Prostate gland (tissue), 2 donors: ENCODE measurements around the gene LAMA3. TPM values are rescaled to one million over a fixed set of nuclear protein-coding genes. Genes with fewer than 3 reads are reported as not detected.
"Not testable (repeated sequence)": the region's sequence is repeated elsewhere in the genome, so short reads cannot be mapped to it uniquely, and the experiment has no call there.

ENCODE experiments used
- DNase-seq: peaks from one replicate; pipeline ENCODE4 v3.0.0-alpha.2; 2019; ENCODE audit warnings: low spot score
- H3K27ac ChIP-seq, 2 donors: fragments of 200-600 bp; sonication (generic); 2 replicates each; pipeline ENCODE4 v1.5.1; 2017 to 2019
- H3K27me3 ChIP-seq: fragments of 200-600 bp; sonication (generic); replicated peaks from 2 replicates; pipeline ENCODE4 v1.5.1; 2019; ENCODE audit not compliant: insufficient read depth
- H3K36me3 ChIP-seq, 2 donors: fragments of 200-600 bp; sonication (generic); 1 replicate in 1 of 2; 2 replicates in 1 of 2; pipeline versions ENCODE4 v1.5.1 to v1.8.1; 2017 to 2019
- H3K4me1 ChIP-seq: fragments of 200-600 bp; sonication (generic); replicated peaks from 2 replicates; pipeline ENCODE4 v1.5.1; 2019
- H3K4me3 ChIP-seq, 2 donors: fragments of 200-600 bp; sonication (generic); 2 replicates each; pipeline ENCODE4 v1.5.1; 2017 to 2019
- H3K9me3 ChIP-seq: fragments of 200-600 bp; sonication (generic); 2 replicates; pipeline ENCODE4 v1.5.1; 2017
- CTCF ChIP-seq, 4 experiments: fragments of 200-600 bp in 2 of 4; fragments of 450-650 bp in 2 of 4; sonication (generic) in 2 of 4; IDR thresholded peaks; 1 replicate in 3 of 4; 2 replicates in 1 of 4; pipeline ENCODE4 v1.5.1; 2016 to 2019; ENCODE audit warnings: antibody characterized with exemption in 4 of 4, mild to moderate bottlenecking in 2 of 4, moderate library complexity in 2 of 4
- POLR2A ChIP-seq: fragments of 450-650 bp; IDR thresholded peaks from one replicate; pipeline ENCODE4 v1.6.1; 2016; ENCODE audit warnings: antibody characterized with exemption, mild to moderate bottlenecking
- POLR2AphosphoS5 ChIP-seq: sonication (generic); formaldehyde crosslinking; IDR thresholded peaks from one replicate; pipeline ENCODE4 v1.6.1; 2017; ENCODE audit warnings: antibody characterized with exemption
- WGBS: methylation state at CpG from one replicate; pipeline ENCODE4 v1.1.5; 2018; 5-methylcytosine and 5-hydroxymethylcytosine counted together
- intact Hi-C: fragments of 100-400 bp; cut with DNase I; formaldehyde crosslinking; loops from one replicate; pipeline ENCODE4 v1.14.2; 2022
- total RNA-seq, 2 donors: library from RNA; depleted of rRNA; stranded (reverse); fragments of >200 nt; gene quantifications; one replicate each; pipeline ENCODE4 v1.1.0, GENCODE V29; 2016

LAMA3 gene
- total RNA-seq, 2 donors from 2014 or later: 31.3 to 35.9 TPM

- DNase-seq: no peak
- intact Hi-C loops: no loop called here
- WGBS: 91% methylated on average over 5 of the region's 5 CpGs
- no peaks in the 10 kb centered on the region for H3K36me3 ChIP-seq
- no peak for TF ChIP-seq POLR2AphosphoS5
- no peak for TF ChIP-seq CTCF (IDR thresholded peaks at IDR 0.05)
- no peak for TF ChIP-seq POLR2A
- no peak overlapping the region for H3K4me3 ChIP-seq
- no peaks in the 10 kb centered on the region for H3K9me3 ChIP-seq
- H3K27ac ChIP-seq: no peak overlapping the region
- H3K27me3 ChIP-seq: no peaks in the 10 kb centered on the region
- H3K4me1 ChIP-seq: no peaks in the 10 kb centered on the region
Observed at GRCh38 chr18:23738151-23738550, 48.9 kb downstream of the LAMA3 start.

- 90% methylated on average over 5 of the region's 5 CpGs for WGBS
- no peaks in the 10 kb centered on the region for H3K27me3 ChIP-seq
Observed at GRCh38 chr18:23738575-23738974, 49.3 kb downstream of the LAMA3 start.

GRCh38 chr18:23740105-23740830 is 51.0 kb downstream of the LAMA3 start:
- no peaks in the 10 kb centered on the region for H3K36me3 ChIP-seq
- no peaks in the 10 kb centered on the region for H3K27me3 ChIP-seq
- TF ChIP-seq POLR2AphosphoS5 (no peak), POLR2A (no peak), CTCF (IDR thresholded peaks at IDR 0.05) (no peak)
- WGBS: 59% methylated on average over 4 of the region's 4 CpGs
- DNase-seq: no peak
- no peak overlapping the region for H3K4me3 ChIP-seq
- H3K4me1 ChIP-seq: no peaks in the 10 kb centered on the region
- intact Hi-C loops: no loop called here
- H3K9me3 ChIP-seq: no peaks in the 10 kb centered on the region
- H3K27ac ChIP-seq: no peak overlapping the region

More at GRCh38 chr18:23738575-23738974, 49.3 kb downstream of the LAMA3 start:
- no peak overlapping the region for H3K4me3 ChIP-seq
- intact Hi-C loops: no loop called here
- H3K27ac ChIP-seq: no peak overlapping the region
- no peak for DNase-seq
- H3K9me3 ChIP-seq: no peaks in the 10 kb centered on the region
- no peaks in the 10 kb centered on the region for H3K4me1 ChIP-seq
- H3K36me3 ChIP-seq: no peaks in the 10 kb centered on the region
- TF ChIP-seq POLR2A: no peak
- TF ChIP-seq POLR2AphosphoS5: no peak
- TF ChIP-seq CTCF (IDR thresholded peaks at IDR 0.05): no peak

- H3K27ac ChIP-seq, H3K36me3 ChIP-seq, intact Hi-C loops, H3K4me3 ChIP-seq, H3K4me1 ChIP-seq, DNase-seq, H3K9me3 ChIP-seq, H3K27me3 ChIP-seq: not testable (repeated sequence)
- WGBS: 86% methylated on average over 6 of the region's 6 CpGs
Observed at GRCh38 chr18:23741967-23742366, 52.7 kb downstream of the LAMA3 start.

GRCh38 chr18:23743733-23744333 is 54.6 kb downstream of the LAMA3 start:
- H3K27ac ChIP-seq: no peak overlapping the region
- intact Hi-C loops: no loop called here
- H3K36me3 ChIP-seq: no peaks in the 10 kb centered on the region
- H3K4me3 ChIP-seq: no peak overlapping the region
- H3K27me3 ChIP-seq: no peaks in the 10 kb centered on the region
- no peaks in the 10 kb centered on the region for H3K9me3 ChIP-seq
- 38% methylated on average over 4 of the region's 4 CpGs for WGBS
- H3K4me1 ChIP-seq: no peaks in the 10 kb centered on the region
- DNase-seq: no peak
- TF ChIP-seq CTCF (IDR thresholded peaks at IDR 0.05) (no peak), POLR2AphosphoS5 (no peak), POLR2A (no peak)
